HG02623 (cell line): ENCODE measurements around the gene OR51B2.
"Not testable (repeated sequence)": the region's sequence is repeated elsewhere in the genome, so short reads cannot be mapped to it uniquely, and the experiment has no call there.

Experiments used
- ATAC-seq: cut with Tn5 transposase; IDR thresholded peaks from one replicate; pipeline ENCODE4 v1.9.1; 2021; ENCODE audit warnings: moderate library complexity; ENCODE audit not compliant: unreplicated experiment

The OR51B2 gene, protein sequence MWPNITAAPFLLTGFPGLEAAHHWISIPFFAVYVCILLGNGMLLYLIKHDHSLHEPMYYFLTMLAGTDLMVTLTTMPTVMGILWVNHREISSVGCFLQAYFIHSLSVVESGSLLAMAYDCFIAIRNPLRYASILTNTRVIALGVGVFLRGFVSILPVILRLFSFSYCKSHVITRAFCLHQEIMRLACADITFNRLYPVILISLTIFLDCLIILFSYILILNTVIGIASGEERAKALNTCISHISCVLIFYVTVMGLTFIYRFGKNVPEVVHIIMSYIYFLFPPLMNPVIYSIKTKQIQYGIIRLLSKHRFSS

DNA sequence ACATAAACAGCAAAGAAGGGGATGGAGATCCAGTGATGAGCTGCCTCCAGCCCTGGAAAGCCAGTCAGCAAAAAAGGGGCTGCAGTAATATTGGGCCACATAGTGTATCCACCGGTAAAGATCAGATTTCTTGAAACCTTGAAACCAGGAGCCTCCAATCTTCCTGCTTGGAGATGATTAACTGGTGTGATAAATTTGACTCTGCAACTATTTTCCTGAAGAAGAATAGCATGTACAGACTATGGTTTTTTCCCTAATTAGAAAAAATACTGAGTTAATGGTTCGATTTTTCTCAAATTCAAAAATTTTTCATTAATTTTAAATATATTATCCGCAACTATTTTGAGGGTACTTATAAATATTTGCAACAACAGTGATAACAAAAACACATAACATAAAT, at the start of gene OR51B2:
TSS of gene OR51B2 (minus strand) at position 101 of the 400 bp plus-strand sequence. CDS start at position 101, 0 bp downstream.
- no peak for ATAC-seq

DNA sequence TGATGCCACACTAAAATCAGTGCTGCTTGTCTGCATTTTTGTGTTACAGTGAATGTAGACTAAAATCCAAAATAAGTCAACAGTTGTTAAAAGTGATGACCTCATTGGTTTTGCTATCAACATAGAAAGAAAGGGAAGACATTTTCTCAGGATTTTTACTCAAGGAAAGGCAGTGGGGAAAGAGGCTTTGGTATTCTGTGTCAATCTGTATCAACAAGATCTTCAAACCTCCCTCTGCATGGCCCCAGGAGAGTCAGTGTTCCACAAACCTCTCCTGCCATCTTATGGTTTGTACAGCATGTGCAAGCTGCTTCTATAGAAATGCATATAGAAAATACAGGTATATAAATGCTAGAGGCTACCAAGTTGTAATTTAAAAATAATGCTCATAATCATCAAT, 45.7 kb upstream of the OR51B2 start:
- ATAC-seq = no peak

DNA sequence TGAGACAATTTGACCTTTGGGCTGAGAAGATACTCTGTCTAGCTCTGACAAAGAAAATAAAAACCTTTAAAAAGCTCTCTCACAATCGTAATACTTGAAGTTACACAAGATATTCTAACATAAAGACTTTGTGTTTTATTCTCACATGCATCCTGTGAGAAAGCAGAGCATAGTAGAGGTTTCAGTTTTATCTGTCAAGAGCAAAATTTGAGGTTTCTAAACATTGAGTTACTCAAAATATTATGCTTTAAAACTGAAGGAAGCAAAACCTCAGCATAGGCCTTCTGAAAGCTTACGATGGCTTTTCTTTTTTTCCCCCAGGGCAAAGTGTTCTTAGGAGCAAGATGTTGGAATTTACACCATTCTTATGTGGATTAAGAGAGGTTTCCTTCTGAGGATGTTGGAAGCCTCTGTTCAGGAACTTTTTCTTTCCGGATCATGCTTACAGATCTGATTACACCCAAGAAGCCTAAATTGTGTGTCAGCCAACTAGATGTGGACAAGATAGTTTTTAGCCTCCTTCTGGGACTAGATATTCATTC, 44.5 kb upstream of the OR51B2 start:
- ATAC-seq = no peak

DNA sequence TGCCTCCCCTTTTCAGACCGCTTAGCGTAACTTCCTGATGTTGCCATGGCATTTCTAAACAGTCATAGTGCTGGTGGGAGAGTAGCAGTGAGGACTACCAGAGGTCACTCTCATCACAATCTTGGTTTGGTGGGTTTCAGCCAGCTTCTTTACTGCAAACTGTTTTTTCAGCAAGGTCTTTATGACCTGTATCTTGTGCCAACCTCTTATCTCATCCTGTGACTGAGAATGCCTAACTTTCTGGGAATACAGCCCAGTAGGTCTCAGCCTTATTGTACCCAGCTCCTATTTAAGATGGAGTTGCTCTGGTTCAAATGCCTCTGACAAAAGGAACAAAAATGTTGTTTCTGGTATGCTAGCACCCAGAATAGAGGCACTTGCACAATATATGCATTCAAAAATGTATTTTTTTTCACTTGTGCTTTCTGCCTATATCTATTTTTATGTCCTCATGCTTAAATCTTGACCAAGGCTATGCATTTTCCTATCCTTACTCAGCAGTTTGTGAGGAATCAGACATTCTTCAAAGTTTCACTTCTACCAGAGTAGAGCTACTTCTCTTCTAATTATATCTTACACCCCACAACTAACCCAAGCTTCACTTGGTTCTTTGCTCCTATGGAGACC, 43.5 kb upstream of the OR51B2 start:
- ATAC-seq = no peak

DNA sequence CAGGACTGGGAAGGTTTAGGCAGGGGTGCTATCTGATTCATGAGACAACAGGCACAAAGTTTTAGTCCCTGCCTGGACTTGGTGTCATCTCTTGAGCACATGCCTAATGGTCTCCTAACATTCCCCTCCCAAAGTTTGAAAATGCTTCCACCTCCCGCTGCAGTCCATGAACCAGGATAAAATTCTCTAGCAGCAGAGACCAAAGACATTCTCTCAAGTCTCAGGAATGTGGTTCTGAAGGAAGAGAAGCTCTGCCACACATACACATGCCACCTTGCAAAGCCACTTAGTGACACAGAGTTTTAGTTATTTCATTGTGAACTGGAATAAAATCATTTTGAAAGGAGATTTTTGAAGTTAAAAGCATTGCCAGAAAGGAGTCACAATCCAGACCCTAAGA, 42.8 kb upstream of the OR51B2 start:
- no peak for ATAC-seq

DNA sequence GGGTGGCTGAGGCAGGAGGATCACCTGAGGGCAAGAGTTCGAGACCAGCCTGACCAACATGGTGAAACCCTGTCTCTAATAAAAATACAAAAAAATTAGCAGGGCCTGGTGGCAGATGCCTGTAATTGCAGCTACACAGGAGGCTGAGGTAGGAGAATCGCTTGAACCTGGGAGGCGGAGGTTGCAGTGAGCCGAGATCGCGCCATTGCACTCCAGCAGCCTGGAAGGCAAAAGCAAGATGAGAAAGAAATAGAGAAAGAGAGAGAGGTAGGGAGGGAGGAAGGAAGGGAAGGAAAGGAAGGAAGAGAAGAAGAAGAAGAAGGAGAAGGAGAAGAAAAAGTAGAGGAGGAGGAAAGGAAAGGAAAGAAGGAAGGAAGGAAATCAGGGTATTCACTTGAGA, 42.3 kb upstream of the OR51B2 start:
- not testable (repeated sequence) for ATAC-seq

DNA sequence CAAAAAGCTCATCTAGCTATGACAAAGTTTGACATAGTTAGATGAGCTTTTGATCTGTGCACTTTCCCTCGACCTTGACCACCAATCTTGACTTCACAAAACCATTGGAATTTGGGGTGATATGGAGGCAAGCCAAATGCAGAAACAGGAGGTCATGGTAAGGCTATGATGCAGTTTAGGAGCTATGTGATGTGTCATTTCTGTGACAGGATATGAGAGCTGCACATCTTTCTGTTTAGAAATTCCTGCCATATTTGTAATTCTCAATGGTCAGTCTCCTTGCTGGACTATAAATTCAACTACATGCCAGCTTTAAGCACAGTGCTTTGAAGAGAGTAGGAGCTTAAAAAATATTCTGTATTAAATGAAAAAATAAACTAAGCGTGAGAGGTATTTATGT, 40.1 kb upstream of the OR51B2 start:
- ATAC-seq = no peak

DNA sequence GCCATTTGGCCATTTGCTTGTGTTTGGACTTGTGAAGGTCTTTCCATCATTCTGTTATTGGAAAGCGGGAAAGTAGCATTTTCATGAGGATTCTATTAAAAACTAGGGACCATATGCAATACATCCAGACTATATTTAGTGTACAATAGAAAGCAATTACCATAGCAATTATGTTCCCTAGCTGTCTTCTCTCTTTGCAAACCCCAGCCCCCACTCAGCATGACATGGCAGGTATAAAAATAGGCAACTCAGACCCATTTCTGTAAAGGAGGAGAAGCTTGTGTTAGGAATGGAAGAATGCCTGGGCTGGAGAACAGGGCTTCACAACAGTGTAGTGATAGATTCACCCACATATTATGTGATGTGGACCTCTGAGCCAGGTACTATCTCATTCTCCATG, 39.6 kb upstream of the OR51B2 start:
- ATAC-seq = no peak

DNA sequence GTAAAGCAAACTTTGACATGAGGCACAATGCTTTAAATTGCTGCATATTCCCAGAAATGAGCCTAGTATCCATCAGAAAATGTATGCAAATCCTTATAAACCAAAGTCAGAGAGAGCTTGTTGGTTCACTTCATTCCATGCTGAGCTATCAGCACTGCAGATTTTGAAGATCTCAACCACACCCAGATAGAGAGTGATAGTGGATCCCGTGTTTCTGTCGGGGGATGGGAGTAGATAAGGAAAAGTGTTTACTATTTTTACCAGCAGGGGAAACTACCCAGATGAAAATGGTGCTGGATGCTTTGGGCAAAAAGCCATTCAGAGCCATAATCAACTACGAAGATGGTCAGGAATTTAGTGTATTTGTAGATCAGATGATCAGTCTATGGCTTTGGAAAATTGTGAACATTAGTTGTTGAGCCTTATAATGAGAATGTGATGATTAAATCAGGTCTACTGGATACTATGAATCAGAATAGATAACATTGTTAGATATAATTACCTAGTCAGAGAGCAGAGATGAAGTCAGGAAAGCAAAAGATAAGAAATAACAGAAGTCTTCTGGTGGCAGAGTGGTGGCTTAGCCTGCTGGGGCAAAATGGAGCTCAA, 38.0 kb upstream of the OR51B2 start:
- no peak for ATAC-seq

DNA sequence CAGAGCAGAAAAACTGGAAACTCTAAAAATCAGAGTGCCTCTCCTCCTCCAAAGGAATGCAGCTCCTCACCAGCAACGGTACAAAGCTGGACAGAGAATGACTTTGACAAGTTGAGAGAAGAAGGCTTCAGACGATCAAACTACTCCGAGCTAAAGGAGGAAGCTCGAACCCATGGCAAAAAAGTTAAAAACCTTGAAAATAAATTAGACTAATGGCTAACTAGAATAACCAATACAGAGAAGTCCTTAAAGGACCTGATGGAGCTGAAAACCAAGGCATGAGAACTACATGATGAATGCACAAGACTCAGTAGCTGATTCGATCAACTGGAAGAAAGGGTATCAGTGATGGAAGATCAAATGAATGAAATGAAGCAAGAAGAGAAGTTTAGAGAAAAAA, 31.9 kb upstream of the OR51B2 start:
- not testable (repeated sequence) for ATAC-seq

DNA sequence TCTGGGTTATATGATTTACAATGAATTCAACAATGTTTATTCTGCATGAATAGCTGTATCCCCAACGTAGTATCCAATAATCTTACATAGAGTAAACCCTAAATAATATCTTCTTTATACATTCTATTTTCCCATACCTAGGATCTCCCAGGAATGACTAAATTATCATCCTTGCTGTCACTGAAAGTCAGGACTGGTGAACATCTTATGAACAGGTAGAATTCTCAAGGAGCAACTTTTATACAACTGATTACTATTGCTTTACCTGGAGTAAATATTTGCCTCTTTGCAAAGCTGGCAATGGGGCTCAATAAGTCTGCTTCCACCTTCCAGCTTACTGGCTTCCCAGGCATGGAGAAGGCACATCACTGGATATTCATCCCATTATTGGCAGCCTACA, 27.1 kb upstream of the OR51B2 start, which contains the start of gene OR51B6:
TSS of gene OR51B6 (plus strand) at position 301 of the 400 bp plus-strand sequence. CDS start at position 301, 0 bp downstream.
- ATAC-seq = no peak

DNA sequence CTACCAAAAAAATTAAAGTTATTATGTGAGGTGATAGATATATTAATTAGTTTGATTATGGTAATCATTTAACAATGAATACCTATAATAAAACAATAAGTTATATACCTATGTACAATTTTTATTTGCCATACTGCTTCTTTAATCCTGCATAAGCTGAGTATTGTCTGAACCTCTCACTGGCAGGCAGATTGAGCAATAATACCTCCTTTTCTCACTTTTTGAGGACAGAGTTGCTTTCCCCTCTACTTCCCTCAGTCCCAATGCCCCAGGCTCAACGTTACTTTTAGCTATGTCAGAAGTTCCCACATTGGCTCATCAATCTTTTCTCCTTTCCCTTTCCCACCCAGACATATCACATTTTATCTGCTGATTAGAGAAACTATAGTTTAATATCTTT, 25.5 kb upstream of the OR51B2 start:
- no peak for ATAC-seq

DNA sequence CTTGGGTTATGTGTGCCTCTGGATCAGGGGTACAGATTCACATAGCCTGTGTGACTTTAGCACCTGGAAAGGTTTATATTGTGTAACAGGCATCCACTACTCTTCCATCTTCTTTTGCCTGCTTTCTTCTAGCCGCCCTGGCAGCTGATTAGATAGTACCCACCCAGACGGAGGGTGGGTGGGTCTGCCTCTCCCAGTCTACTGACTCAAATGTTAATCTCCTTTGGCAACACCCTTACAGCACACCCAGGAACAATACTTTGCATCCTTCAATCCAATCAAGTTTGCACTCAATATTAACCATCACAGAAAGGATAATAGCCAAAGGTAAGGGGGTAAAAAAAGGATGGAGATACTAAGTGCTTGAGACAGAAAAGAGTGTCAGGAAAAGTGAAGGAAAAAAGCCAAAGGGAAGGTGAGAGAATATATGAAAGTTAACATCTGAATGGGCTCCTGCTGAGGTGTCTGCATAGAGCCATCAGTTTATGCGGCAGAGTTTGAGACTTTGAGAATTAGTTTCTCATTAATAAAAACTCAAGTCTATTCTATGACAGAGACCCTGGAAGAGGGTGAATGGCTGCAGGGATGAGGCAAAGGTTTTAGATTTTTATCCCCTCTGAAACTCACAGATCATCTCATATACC, 24.6 kb upstream of the OR51B2 start:
- ATAC-seq = no peak

DNA sequence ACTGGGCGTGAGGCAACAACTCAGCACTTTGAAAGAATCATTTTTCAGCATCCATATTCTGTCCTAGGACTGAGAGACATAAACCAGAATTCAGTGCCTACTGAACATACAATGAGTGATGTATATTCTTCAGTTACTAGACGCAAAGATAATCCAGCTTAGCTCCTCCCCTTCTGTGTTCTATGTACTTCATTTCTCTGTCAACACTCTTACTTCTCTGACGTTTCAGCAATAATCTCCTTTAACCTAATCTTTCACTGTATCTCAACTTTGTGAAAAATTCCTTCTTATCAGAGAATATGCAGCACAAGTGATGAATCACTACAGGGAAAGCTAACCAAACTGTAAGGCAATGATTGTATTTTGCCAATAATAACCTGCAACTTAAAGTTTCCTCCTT, 21.7 kb upstream of the OR51B2 start:
- no peak for ATAC-seq

DNA sequence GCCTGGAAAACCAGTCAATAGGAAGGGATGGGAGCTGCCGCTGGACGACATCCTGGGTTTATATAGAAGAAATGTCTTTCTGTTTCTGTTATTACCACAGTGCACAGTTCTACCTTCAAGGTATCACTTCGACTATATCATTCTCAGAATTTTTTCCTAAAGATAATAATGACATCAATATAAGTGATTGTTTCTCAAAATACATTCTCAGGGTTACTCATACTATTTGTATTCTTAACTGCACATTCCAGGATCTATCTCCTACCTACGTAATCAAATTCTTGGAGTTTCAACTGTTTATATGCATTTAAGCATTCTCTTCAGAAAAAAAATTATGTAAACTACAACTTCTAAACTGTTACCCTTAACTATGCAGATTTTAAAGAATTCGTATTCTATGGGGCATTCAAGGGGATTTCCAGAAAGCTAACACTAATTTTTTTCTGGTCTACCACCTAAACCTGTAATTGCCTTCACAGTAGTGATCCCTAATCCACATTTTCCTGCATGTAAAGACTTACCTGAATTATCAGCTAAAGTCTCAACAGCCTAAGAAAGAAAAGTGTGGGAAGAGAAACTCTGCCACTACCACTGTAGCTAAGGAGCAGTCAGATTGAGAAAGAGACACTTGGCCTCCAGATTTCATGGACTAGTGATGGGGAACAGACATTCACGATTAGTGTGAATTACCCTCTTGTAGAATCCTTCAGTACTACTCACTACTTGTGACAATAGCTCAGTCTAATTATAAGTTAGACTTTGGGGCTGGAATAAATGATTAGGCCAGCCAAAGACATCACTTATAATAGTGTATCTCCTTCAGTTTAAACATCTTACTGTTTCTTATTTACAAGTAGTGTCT, 19.6 kb upstream of the OR51B2 start, which contains the start of gene OR51B5:
TSS of gene OR51B5 (minus strand) at position 51 of the 862 bp plus-strand sequence. CDS start at position 51, 0 bp downstream.
- ATAC-seq = no peak

DNA sequence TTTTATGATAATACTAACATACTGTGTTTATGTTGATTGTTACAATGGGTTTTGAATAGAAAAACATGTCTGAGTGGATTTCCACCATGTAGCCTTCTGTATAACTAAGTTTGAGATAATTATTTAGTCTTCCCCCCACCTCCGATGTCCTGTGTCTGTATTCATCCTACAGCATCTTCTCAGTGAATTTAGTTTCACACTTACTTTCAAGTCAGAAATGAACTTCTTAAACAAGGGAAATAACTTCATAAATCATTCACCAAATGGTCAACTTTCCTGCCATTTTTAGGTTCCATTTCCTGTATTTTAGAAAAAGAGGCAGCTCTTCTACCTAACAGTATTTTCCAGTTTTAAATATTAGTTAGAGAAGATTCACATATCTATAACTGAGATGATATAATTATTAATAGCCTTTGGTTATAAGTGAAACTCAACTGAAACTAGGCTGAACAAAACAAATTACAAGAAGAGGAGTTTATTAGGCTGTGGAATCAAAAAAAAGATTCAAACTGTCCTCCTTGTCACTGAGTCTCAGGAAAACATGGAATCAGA, 15.8 kb upstream of the OR51B2 start:
- ATAC-seq = peak; percentile 63

DNA sequence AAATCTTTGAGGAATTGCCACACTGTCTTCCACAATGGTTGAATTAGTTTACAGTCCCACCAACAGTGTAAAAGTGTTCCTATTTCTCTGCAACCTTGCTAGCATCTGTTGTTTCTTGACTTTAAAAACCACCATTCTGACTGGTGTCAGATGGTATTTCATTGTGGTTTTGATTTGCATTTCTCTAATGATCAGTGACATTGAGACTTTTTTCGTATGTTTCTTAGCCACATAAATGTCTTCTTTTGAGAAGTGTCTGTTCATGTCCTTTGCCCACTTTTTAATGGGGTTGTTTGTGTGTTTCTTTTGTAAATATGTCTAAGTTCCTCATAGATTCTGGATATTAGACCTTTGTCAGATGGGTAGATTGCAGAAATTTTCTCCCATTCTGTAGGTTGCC, 13.2 kb upstream of the OR51B2 start:
- ATAC-seq = not testable (repeated sequence)

DNA sequence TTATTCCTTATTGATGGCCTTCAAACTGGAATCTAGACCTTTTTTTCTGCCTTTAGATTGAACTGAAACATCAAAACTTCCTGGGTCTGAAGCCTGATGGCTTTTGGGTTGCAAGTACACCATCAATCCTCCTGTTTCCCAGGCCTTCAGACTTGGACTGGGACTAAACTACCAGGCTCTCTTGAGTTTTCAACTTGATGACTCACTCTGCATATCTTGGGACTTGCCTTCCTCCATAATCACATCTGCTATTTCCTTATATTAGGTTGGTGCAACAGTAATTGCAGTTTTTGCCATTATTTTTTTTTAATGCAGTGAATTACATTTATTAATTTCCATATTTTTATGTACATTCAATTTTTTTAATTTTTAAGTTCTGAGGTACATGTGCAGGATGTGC, 12.2 kb upstream of the OR51B2 start:
- ATAC-seq = no peak

DNA sequence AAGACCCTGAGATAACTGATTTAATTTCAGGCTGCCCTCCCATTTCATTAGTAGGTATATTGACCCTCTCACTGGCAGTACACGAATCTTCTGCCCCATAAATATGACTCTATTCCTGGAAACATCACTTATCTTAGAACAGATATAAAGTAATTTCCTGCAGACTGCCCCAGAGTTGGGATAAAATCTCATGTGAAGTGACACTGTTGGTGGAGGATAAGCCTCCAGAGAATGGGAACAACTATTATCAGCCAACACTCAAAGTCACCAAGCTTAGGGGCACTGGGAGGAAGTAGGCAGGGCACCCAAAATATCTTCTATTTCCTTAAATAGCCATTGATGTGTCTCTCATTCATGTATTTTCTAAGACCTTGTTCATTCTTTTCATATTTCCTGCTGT, 11.1 kb upstream of the OR51B2 start:
- no peak for ATAC-seq

DNA sequence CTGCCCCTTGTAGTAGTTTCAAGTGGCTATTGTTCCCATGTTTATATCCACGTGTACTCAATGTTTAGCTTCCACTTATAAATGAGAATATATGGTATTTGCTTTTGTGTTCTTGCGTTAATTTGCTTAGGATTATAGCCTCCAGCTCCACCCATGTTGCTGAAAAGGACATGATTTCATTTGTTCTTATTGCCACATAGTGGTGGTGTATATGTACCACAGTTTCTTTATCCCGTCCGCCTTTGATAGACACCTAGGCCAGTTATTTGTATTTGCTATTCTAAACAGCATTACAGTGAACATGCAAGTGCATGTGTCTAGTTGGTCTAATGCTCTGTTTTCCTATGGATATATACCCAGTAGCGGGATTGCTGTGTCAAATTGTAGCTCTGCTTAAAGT, 6.8 kb downstream of the OR51B2 start:
- ATAC-seq = no peak
